NAMALWA (cell line): ENCODE results near the gene RNF213.

Source experiments
- DNase-seq: peaks from one replicate; pipeline ENCODE4 v3.0.0-alpha.2; 2015; ENCODE audit warnings: low spot score

Gene RNF213

GRCh38 chr17:80352991-80353665, 92.5 kb downstream of the RNF213 start:
- DNase-seq, result no peak

DNA sequence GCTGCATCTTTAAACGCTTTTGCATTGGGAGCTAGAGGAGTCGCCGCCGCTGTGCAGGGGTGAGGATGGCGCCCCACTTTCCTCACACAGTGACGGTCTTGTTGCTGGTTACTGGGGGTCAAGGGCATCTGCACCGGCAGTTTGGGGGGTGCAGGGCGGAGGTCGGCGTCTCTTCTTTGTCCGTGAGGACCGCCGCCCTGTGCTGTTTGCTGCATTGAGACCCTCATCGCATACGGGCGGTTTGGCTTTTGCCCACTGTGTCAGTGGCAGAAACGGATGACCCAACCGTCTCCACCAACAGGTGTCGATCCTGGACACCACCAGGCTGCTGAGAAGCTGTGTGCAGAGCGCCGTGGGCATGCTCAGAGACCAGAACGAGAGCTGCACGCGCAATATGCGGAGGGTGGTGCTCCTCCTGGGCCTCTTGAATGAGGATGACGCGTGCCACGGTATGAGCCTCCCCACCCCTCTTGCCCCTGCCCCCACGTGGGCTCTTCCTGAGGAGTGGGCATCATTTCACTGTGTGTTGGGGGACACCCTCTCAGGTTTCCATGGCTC, 93.1 kb downstream of the RNF213 start:
- no peak for DNase-seq

- DNase-seq, result no peak
Observed at GRCh38 chr17:80354336-80354735, 93.7 kb downstream of the RNF213 start.

- no peak for DNase-seq
Observed at GRCh38 chr17:80356231-80356856, 95.7 kb downstream of the RNF213 start.

DNA sequence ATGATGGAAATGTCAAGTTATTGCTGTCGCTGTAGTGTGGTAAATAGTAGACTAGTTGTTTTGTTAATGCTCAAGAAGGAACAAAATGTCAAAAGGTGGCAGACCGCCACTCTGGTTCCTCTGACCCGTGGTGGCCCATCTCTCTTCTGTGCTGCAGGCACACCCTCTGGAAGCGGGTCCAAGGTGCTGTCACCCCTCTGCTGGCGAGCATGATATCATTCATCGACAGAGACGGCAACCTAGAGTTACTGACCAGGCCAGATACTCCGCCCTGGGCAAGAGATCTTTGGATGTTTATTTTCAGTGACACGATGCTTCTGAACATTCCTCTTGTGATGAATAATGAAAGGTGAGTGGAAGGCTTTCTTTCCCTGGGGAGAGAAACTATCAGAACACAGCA, 97.5 kb downstream of the RNF213 start:
- DNase-seq, result no peak

GRCh38 chr17:80358861-80359260, 98.2 kb downstream of the RNF213 start:
- no peak for DNase-seq

DNA sequence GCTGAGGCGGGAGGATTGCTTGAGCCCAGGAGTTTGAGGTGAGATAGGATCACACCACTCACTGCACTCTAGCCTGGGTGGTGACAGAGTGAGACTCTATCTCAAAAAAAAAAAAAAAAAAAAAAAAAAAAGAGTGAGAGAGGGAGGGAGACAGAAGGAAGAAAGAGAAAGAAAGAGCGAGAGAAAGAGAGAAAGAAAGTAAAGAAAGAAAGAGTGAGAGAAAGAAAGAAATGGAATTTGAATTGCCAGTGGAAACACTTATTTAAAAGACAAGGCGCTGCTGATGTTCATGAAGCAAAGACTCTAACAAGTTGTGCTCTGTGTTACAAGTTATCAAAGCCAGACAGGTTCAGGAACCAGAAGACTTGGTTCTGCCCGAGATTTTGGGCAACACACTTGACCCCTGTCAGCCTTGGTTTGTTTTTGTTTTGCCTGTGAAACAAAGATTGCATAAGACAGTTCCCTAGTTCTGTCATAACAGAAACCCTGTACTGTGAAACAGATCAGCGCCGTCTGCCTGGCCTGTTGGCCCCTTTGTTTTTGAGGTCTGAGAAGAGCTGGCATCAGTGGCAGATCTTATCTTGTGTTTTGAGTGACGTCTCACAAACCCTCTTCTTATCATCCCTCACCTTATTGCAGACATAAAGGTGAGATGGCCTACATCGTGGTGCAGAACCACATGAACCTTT, 98.9 kb downstream of the RNF213 start:
- DNase-seq, result no peak

- no peak for DNase-seq
Observed at GRCh38 chr17:80360396-80360795, 99.7 kb downstream of the RNF213 start.

GRCh38 chr17:80361495-80362220, 101.0 kb downstream of the RNF213 start:
- peak; percentile 33 for DNase-seq

GRCh38 chr17:80362428-80363119, 101.9 kb downstream of the RNF213 start:
- DNase-seq, result no peak

DNA sequence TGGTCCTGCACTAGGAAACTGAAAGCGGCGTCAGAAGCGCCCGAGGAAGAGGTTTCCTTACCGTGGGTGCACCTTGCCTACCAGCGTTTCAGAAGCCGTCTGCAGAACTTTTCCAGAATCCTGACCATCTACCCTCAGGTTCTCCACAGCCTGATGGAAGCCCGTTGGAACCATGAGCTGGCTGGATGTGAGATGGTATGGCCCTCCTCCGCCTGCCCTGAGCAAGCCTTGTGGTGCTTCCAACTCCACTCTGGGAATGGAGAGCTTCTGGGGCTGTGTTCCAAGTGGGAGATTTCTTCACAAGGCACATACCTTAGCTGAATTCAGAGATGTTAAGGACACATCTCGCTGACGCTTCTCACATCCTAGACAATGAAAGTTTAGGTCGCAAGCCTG, 102.5 kb downstream of the RNF213 start:
- no peak for DNase-seq

DNA sequence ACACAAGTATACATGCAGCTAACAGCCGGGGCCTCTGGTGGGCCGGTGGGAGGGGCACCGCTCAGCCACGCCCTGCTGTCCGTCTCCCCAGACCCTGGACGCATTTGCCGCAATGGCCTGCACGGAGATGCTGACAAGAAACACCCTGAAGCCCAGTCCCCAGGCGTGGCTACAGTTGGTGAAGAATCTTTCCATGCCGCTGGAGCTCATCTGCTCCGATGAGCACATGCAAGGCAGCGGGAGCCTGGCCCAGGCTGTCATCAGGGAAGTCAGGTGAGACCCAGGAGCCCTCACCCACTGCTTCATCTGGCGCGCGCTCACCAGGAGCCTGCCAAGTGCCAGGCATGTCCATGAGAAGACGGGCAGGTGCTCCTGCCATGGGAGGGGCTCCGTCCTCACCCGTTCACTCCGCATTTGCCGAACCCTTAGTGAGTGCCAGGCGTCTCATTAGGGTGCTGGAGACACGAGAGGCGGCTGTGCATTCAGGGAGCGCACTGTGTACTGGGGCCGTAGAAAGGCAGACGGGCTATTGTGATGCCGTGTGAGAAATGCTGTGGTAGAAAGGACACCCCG, 103.0 kb downstream of the RNF213 start:
- no peak for DNase-seq

- peak; percentile 19 for DNase-seq
Observed at GRCh38 chr17:80364091-80364691, 103.5 kb downstream of the RNF213 start.

GRCh38 chr17:80365001-80365965, 104.6 kb downstream of the RNF213 start:
- no peak for DNase-seq

- DNase-seq, result no peak
Observed at GRCh38 chr17:80365983-80366382, 105.3 kb downstream of the RNF213 start.

GRCh38 chr17:80367503-80367902, 106.9 kb downstream of the RNF213 start:
- no peak for DNase-seq

GRCh38 chr17:80371196-80371595, 110.5 kb downstream of the RNF213 start:
- no peak for DNase-seq

DNA sequence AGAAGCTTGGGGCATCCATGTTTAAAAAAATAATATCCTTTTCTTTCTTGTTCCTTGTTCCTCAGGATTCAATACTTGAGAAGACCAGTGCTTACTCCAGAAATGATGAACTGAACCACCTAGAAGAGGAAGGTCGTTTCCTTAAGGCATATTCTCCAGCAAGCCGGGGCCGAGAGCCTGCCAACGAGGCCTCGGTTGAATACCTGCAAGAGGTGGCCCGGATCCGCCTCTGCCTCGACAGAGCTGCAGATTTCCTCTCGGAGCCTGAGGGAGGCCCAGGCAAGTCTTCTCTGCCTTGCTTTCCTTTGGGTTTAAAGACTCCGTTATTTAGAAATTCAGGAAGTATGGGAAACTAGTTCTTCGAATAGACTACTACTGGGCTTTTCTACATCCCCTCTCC, 111.8 kb downstream of the RNF213 start:
- no peak for DNase-seq

- DNase-seq, result no peak
Observed at GRCh38 chr17:80372922-80373570, 112.4 kb downstream of the RNF213 start.
